GM21723 (cell line): ENCODE measurements around the gene VAMP7.
"Not testable (repeated sequence)": the region's sequence is repeated elsewhere in the genome, so short reads cannot be mapped to it uniquely, and the experiment has no call there.

Experiments used
- ATAC-seq: cut with Tn5 transposase; IDR thresholded peaks from one replicate; pipeline ENCODE4 v1.9.1; 2021; ENCODE audit warnings: mild to moderate bottlenecking, moderate library complexity; ENCODE audit not compliant: unreplicated experiment

Gene VAMP7, protein sequence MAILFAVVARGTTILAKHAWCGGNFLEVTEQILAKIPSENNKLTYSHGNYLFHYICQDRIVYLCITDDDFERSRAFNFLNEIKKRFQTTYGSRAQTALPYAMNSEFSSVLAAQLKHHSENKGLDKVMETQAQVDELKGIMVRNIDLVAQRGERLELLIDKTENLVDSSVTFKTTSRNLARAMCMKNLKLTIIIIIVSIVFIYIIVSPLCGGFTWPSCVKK

DNA sequence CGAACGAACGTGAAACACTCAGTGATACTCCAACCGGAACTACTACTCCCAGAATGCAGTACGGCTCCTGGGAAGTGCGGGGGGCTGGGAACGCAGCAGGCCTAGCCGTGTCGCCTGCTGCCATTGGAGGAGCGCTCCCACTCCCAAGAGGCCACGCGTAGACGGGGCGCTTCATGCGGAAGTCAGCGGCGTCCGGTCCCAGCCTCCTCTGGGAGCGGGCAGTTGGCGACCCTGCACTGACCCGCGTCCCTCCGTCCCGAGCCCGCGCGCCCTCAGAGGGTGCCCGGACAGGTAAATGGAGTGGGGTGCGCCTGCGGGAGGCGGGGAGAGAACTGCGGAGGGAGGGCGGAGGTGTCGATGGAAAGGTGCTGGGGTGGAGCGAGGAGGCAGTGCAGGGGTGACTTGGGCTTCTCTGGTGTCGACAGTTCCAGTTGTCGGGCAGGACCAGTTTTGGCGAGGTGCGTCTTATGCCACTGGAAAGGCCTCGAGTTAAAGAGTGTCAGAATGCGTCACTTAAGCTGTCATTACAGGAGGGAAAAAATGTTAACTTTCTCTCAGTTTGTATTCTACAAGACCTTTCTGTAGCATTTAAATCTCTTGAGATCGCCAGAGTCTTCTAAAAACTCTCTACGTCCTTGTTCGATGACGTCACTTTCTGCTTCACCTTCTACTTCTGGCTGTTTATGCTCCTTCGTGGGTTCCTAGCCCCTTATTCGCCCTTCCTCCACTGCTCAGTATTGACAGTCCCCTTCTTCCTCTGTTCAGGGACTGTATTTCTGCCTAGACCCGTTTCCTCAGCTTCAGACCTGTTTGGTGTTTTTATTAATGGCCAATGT is at the start of gene VAMP7:
VAMP7 (plus strand) TSS at position 188 of the 836 bp plus-strand sequence. CDS start 8,122 bp downstream, outside the sequence.
- peak; percentile 95 for ATAC-seq

DNA sequence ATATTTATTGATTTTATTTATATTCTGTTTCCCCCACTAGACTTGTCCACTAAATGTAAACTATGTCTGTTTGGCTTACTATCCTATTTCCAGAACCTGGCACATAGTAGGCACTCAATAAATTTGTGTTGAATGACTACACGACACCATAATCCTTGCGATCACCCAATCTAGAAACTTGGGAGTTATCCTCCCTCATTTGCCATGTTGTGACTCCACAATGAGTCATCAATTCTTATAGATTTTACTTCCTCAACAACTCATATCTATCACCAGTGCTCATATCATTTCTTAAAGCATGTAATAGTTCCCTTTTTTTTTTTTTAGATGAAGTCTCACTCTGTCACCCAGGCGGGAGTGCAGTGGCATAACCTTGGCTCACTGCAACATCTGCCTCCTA is 39.9 kb upstream of the VAMP7 start:
- no peak for ATAC-seq

DNA sequence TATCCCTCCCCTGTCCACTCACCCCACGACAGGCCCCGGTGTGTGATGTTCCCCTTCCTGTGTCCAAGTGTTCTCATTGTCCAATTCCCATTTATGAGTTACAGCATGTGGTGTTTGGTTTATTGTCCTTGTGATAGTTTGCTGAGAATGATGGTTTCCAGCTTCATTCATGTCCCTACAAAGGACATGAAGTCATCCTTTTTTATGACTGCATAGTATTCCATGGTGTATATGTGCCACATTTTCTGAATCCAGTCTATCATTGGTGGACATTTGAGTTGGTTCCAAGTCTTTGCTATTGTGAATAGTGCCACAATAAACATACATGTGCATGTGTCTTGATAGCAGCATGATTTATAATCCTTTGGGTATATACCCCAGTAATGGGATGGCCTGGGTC is 29.4 kb upstream of the VAMP7 start:
- not testable (repeated sequence) for ATAC-seq

DNA sequence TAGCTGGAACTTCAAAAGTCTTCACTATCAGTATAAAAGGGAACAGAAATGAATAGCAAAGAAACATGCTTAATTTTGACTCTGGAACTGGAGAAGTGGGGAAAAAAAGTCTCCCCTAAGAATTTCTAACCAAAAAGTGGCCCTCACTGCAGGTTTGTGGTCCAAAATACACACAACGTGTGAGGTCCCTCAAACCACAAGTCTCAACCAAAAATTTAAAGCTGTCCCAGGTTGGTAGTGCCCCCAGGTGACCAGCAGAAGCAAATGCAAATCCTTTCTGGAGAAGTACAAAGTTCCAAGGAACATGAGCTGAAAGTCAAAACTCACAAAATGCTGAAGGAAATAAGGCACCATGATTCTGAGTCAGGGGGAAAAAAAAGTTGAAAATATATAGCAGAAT is 23.6 kb upstream of the VAMP7 start:
- ATAC-seq = no peak

DNA sequence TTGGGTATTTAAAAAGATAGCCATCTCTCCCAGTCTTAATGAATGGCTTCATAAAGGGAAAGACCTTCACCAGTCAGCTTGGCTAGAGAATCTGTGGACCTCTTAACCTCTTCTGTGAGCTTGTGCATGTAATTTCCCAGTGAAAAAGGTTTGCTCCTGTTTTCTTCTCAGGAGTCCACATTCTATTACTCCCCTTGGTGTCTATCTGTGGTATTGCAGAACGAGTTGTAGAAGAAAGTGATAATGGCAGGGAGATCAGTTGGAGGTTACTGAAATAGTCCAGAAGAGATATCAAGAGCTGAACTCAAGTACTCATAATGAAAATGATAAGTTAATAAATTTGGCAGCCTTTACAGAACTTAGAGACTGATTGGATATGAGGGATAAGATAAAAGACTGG is 16.5 kb upstream of the VAMP7 start:
- no peak for ATAC-seq

DNA sequence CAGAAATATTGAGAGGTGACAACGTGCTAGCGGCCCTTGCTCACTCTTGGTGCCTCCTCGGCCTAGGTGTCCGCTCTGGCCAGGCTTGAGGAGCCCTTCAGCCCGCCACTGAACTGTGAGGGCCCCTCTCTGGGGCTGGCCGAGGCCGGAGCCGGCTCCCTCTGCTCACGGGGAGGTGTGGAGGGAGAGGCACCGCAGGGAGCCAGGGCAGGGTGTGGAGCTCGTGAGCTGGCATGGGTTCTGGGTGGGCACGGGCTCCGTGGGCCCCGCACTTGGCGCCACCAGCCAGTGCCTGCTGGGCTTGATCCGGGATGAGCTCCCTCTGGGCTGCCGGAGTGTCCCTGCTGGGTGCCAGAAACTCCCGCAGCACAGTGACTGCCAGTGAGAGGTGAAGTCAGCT is 16.0 kb upstream of the VAMP7 start:
- no peak for ATAC-seq

DNA sequence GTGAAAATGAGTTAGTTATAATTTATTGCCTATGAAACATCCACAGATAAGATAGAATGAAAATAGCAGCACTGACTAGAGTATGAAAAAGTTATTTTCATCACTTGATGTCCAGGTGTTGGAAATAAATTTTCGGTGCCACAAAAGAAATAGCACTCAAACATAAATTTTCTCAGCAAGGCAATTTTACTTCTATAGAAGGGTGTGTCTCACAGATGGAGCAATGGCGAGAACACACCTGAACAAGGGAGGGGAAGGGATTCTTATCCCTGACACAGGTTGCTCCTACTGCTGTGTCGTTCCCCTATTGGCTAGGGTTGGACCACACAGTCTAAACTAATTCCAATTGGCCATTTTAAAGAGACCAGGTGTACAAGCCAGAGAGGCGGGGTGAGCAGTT is 13.3 kb upstream of the VAMP7 start:
- no peak for ATAC-seq

DNA sequence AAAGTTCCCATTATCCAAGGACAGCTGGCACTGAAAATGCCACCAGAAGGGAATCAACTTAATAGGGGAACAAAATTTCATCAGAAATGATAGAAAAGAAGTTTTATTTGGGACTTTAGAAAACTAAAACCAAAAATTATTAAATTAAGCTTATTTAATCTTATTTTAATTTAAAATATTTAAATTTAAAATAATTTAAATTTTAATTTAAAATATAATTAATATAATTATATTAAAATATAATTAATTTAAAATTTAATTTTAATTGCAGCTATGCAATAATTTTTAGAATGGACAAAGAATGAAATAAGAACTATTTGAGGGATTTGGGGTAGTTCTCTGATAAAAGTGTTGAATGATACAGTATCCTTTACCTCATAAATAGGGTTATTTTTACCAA is 10.2 kb upstream of the VAMP7 start:
- no peak for ATAC-seq

DNA sequence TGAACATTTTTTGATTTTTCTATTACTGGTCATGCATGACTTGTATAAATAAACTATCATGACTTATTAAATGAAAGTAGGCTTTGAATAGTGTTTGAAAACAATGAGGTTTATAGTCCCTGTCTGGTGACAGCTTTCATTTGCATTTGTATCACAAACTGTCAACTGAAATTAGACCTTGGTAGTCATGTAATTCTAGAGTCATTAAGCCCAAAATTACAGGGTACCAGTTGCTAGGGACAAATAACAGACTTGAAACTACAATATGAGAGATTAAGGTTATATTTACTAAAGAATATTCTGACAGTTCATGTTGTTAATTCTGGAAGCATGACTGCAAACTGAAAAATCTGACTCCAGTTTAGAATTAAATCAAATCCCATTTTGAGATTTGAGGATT is 9.2 kb upstream of the VAMP7 start:
- no peak for ATAC-seq

DNA sequence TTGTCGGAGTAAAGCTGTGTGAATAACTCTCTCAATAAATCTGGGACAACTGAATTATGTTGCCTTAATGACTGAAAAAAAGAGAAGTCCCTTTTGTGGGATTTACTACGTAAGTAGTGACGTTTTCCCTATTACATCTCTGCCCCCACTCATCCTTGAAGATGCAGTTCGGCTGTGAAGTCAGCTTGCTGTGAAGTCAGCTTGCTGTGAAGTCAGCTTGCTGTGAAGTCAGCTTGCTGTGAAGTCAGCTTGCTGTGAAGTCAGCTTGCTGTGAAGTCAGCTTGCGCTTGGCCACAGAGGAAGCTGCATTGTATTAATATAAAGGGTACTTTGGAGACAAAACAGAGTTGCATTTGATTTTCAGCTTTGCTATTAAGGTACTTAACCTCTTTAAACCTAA is 8.0 kb upstream of the VAMP7 start:
- ATAC-seq = no peak

DNA sequence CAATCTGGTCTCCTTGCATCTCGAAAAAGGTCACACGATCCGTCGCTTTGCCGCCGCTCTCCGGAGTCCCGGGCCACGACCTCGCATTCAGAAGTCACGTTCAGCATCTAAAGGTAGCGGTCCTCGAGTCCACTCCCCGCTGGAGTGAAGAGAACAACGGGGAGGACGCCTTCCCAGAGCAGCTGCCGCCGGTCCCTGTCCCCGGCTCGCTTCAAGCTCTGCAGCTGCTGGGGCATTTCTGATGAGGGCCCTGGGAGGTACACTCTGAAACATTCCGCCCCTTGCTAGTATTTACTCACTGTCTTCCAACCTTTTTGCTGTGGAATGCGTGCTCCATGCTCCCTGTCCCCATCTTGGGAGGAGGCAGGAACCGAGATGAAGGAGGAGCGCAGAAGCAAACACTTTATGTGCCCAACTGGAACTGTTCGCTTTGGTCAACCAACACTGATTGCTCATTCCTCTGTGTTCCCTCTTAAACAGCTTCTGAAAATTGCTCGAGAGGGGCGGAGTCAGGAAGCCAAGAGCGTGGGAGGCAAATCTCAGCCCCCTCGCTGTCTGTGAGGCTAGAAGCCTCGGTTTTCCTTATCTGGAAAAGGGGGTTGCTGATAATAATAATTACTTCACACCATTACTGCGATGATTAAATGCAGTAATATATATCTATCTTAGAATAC is 6.4 kb upstream of the VAMP7 start:
- ATAC-seq = no peak

DNA sequence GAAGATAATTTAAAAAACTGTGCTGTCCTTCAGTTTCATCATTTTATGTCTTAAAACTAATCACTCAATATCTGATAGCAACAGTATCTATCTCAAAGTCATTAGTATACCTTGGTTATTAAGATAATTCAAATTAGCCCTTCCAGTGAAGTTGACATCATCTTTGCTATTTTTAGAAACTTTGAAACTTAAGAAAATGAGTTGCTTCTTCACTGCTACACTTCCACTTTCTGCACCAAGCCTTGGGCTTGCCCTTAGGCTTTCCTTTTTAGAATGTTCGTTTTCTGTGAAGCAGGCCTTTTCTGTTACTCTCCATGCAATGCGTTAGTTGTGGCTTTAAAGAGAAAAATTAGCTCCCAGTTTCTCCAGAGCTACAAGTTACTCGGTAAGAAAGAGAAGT is 4.4 kb upstream of the VAMP7 start:
- ATAC-seq = peak; percentile 28

DNA sequence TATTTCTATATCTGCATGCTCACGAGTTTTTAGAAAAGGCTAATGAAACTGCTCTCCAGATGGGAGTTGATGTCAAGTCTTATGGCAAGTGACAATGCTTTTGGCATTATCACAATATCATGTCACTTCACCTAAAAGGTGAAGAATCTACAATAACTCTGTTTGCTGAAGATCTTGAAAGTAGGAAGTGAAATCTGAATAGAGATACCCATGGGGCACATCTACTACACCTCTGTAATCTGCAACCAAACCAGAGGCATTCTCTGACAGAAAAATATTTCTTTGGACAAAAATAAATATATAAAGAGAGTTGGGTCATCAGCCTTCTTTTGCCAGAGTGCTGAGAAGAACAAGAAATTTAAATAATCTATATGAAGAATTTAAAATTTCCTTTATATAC is 3.9 kb upstream of the VAMP7 start:
- no peak for ATAC-seq

DNA sequence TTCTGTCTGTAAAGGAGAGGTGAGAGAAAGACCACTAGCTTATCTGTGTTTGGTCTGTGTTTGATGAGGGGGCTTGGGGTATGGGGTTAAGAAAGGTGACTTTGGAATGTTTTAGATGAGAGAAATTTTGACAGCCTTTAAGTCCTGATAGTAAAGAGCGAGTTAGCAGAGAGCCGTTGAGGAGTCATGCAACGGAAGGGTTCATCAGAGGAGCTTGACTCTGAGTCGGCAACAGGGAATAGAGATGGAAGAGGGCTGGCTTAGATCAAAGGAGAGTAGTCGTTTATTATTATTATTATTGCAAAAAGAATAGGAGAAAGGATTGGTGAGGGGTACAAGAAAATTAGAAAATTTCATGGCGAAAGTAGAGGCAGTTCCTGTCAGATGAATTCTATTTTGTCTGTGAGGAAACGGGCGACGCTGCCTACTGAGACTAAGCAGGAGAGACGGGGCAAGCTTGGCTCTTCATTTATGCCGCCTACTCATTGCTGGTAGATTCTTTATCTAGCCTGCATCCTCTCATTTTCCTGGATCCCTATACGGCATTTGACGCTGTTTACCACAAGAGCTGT is 473 bp upstream of the VAMP7 start:
- ATAC-seq = peak; percentile 27

DNA sequence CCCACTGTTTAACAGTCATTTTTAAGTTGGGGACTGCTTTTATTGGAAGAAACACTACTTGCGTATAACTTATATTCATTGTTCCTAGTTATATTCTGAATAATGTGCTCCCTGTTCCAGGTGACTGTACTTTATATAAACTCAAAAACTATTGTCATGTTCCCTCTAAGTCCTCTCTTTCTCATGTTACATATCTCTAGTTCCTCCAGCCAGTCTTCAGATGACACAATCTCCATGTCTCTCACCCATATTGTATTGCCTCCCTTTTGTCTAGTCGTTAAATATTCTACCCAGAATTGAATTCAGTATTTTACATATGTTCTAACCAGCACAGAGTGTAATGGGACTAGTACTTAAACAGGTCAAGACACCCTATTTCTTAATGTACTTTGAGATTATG is 5.3 kb downstream of the VAMP7 start:
- no peak for ATAC-seq

DNA sequence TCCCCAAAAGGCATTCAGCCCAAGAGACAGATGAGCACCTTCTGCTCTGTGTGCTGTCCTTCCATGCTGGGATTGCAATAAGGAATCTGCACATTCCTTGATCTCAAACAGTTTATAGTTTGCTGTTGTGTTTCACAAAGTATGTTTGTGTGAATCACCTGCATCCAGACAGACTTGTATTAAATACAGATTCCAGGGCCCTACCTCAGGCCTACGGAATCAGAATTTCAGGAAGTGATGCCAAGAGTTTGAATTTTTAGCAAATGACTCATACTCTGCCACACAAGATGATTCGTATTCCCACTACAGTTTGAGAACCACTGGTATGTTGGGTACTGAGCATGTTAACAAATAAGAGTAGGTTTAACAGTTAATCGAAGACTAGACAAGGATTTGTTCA is 7.0 kb downstream of the VAMP7 start:
- ATAC-seq = no peak

DNA sequence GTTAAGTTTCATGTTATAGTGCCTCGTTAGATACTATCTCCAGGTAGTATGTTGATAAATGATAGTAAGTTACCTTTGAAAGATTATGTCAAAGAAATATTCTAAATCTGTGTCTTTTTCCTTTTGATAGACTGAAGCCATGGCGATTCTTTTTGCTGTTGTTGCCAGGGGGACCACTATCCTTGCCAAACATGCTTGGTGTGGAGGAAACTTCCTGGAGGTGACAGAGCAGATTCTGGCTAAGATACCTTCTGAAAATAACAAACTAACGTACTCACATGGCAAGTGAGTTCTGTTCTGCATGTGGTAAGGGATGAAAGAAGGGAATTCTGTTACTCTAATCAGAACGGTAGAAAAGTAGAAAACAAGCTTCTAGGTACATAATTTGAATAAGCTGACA is 8.2 kb downstream of the VAMP7 start:
- ATAC-seq = no peak

DNA sequence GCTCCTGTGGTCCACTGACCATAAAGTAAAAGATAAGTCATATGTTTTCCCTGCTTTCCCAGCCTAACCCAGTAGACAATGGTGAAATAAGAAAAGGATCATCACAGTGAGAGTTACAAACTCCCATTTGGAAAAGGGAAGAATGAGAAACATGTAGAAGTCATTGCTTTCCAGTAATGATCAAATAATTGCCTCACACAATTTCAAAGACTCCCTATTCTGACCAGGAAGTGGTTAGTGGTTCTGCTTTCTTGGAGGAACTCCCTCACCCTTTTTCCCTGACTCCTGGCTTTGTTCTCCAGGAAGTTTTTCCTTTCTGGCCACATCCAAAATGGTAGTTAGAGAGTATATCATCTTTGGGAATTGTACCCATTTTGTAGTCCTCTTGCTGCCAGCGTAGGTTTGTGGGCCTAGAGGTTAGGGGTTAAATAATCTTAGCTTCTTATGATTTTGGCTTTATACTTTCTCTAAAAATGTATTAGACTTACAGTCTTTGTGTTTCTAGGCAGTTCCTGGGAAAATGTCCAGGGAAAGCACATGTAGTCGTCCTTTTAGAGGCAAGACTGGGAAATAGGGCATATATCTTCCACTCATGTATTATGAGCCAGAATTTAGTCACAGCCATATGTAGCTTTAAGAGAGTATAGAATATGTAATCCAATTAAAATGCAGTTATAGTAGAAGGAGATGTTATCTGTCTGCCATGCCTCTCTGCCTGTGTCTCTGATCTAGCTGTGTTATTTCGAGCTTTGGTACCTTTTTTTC is 10.5 kb downstream of the VAMP7 start:
- ATAC-seq = no peak

DNA sequence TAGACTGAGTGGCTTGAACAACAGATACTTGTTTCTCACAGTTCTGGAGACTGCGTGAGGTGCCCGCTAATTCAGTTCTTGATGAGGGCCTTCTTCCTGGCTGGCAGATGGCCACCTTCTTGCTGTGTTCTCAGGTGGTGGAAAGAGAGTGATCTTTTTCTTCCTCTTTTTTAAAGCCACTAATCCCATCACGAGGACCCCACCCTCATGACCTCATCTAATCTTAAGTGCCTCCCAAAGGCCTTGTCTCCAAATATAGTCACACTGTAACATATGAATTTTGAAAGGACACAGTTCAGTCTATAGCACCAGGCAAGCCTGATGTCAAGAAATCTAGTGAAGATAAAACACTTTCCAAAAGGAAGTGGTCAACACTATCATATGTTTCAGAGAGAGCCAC is 12.4 kb downstream of the VAMP7 start:
- ATAC-seq = no peak

DNA sequence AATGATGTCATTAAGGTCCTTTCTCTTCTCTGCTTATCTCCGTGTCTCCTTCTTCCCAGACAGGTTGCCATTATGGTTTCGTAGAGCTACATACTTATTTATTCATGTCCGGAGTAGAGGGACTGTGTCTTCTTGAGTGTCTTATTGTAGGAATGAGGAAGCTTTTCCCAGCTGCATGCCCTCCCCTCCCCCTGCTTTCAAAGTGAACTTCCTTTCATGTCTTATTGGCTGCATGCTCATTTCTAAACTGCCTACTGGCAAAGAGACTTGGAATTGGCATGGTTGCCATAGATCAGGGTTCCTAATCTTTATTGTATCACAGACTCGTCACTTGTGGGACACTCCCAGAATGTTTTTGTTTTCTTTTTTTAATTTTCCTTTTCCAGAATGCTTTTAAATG is 15.4 kb downstream of the VAMP7 start:
- ATAC-seq = no peak

DNA sequence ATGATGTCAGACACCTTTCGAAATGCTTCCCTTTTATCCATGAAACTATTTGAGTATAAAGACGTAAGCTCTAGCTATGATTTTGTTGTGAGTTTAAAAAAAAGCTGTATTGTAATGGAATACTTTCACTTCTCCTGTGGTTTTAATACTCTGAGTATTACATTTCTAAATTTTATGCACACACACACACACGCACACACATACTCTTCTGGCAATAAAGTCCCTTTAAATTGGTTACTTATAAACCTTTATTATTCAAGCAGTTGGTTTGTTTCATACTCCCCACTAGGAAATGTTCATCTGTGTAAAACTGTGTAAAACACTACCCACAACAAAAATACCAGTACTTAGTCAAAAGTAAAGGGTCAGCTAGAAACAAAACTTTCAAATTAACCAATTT is 18.2 kb downstream of the VAMP7 start:
- ATAC-seq = no peak
